Heart left ventricle (tissue), 13 donors: Measurements from ENCODE around the gene LIMS2.

ENCODE experiments used
- CTCF ChIP-seq, 12 donors: fragments of 200-600 bp; sonication (generic) in 4 of 12; IDR thresholded peaks; one replicate each; pipeline versions ENCODE4 v1.5.0 to v1.8.0; 2018 to 2022; ENCODE audit warnings: antibody characterized with exemption in 12 of 12, mild to moderate bottlenecking in 5 of 12
- POLR2A ChIP-seq, 2 donors: fragments of 450-650 bp; IDR thresholded peaks; one replicate each; pipeline ENCODE4 v1.6.1; 2017; ENCODE audit warnings: antibody characterized with exemption in 2 of 2, mild to moderate bottlenecking in 2 of 2, moderate library complexity in 2 of 2
- donor health status: ischemic (EF 13 %, LVEDD 7.1; RV severe dilation, severe dysfunction).
- donor health status: DM: no; HTN: yes; CAD: no.
- donor health status: DM: no; HTN: no; CAD: no.
- donor health status: ischemic (EF 25% LVEDD 6.9; RV normal size, moderate dysfunction).
- donor health status: ischemic (EF 25% LVEDD 5.7; RV mildly dilated, moderate dysfunction).
- donor health status: ischemic (EF 35%, LVEDD 5.7; RV mildly dilated, moderate dysfunction).
- donor health status: nonischemic (EF 11% LVEDD 7.7; RV severe dilation, severe dysfunction).
- donor health status: DM: yes; HTN: yes; CAD: no.
- donor health status: PGD.
- donor health status: ischemic (EF 29% LVEDD 5.4; RV normal size, mild dysfunction).
- donor health status: nonischemic (EF 23%, LVEDD 6.1; RV moderate dilation, normal function).

- TF ChIP-seq CTCF (IDR thresholded peaks at IDR 0.05) (no peak), POLR2A (IDR thresholded peaks at IDR 0.05) (no peak)
These were observed 19.7 kb upstream of the LIMS2 start for GRCh38 chr2:127694986-127695385.
